SU-DHL-6 (cell line): ENCODE results near the gene THSD7B.

Experiments used
- H2AFZ ChIP-seq: fragments of 200-600 bp; sonication (generic); 2 replicates; pipeline ENCODE4 v1.6.1; 2014; ENCODE audit warnings: low read depth, mild to moderate bottlenecking, moderate library complexity, mixed read lengths, antibody characterized with exemption, low read length; ENCODE audit not compliant: severe bottlenecking
- H3F3A ChIP-seq: fragments of 200-600 bp; shearing (Covaris generic); 2 replicates; pipeline ENCODE4 v1.6.0; 2016; ENCODE audit warnings: antibody characterized with exemption, mild to moderate bottlenecking; ENCODE audit not compliant: insufficient read depth
- H3K27ac ChIP-seq: fragments of 200-600 bp; sonication (generic); 2 replicates; pipeline ENCODE4 v1.5.1; 2016; ENCODE audit warnings: low read depth, mild to moderate bottlenecking, low read length, moderate library complexity, mixed read lengths
- H3K27me3 ChIP-seq: fragments of 200-600 bp; sonication (generic), shearing (Covaris generic); 2 replicates; pipeline ENCODE4 v1.6.0; 2014; ENCODE audit warnings: mild to moderate bottlenecking, low read length
- H3K36me3 ChIP-seq: fragments of 200-600 bp; sonication (generic); 2 replicates; pipeline ENCODE4 v1.6.1; 2014; ENCODE audit warnings: mild to moderate bottlenecking, low read length, mixed read lengths
- H3K4me2 ChIP-seq: fragments of 300-600, 200-600 bp; shearing (Covaris generic), sonication (generic); 2 replicates; pipeline ENCODE4 v1.6.0; 2014; ENCODE audit warnings: low read length, low read depth, mild to moderate bottlenecking; ENCODE audit not compliant: poor library complexity, severe bottlenecking
- H3K4me3 ChIP-seq: fragments of 200-600 bp; sonication (generic); 2 replicates; pipeline ENCODE4 v1.5.1; 2014; ENCODE audit warnings: antibody characterized with exemption, low read length, mild to moderate bottlenecking, mixed read lengths; ENCODE audit not compliant: insufficient read depth, poor library complexity, severe bottlenecking
- H3K79me2 ChIP-seq: fragments of 200-600 bp; sonication (generic); 2 replicates; pipeline ENCODE4 v1.6.1; 2014; ENCODE audit warnings: mild to moderate bottlenecking, low read length, moderate library complexity; ENCODE audit not compliant: insufficient read depth
- H3K9ac ChIP-seq: fragments of 200-600 bp; sonication (generic); 2 replicates; pipeline ENCODE4 v1.7.0; 2014; ENCODE audit warnings: mild to moderate bottlenecking, low read length
- H3K9me2 ChIP-seq: fragments of 200-600 bp; sonication (generic); replicated peaks from 2 replicates; pipeline ENCODE4 v1.6.1; 2014; ENCODE audit warnings: low read length; ENCODE audit not compliant: insufficient read depth
- H3K9me3 ChIP-seq: fragments of 200-600 bp; sonication (generic); 2 replicates; pipeline ENCODE4 v1.6.1; 2014; ENCODE audit warnings: low read length, mixed read lengths; ENCODE audit not compliant: insufficient read depth
- H4K20me1 ChIP-seq: fragments of 200-600 bp; sonication (generic); 2 replicates; pipeline ENCODE4 v1.6.1; 2014; ENCODE audit warnings: low read depth, mild to moderate bottlenecking, antibody characterized with exemption, low read length, moderate library complexity, mixed read lengths
- EZH2phosphoT487 ChIP-seq: fragments of 200-600 bp; sonication (generic), shearing (Covaris generic); conservative IDR thresholded peaks from 2 replicates; pipeline ENCODE4 v1.6.1; 2018; ENCODE audit warnings: mild to moderate bottlenecking, antibody characterized with exemption, low read length, moderate library complexity, mixed read lengths
- TF ChIP-seq, protein P1 (sequence below): fragments of 200-600 bp; sonication (generic); IDR thresholded peaks from one replicate; pipeline ENCODE4 v1.5.1; 2017; ENCODE audit warnings: antibody characterized with exemption, mild to moderate bottlenecking, low read length, moderate library complexity; ENCODE audit not compliant: insufficient read depth, poor library complexity, severe bottlenecking

THSD7B gene

DNA sequence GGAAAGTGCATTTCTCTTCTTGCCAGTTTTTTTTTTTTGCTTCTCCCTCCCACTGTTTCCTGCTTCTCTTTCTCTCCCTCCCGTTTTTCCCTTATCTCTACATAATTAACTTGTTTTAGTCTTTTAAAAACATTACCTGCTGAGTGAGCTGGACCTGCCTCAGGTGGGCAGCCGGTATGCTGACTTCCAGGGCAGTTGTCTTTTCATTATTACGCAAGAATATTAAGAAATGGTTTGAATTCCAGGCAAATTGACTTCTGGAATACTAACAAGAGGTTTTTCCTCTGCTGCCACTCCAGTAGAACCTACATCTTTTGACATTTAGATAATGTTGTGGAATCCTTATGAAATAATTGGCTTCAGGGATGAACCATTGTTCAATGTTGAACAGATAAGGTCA, 161.8 kb downstream of the THSD7B start:
- no peaks in the 10 kb centered on the region for H4K20me1 ChIP-seq
- H3K79me2 ChIP-seq, result no peaks in the 10 kb centered on the region
- no peak overlapping the region for H2AFZ ChIP-seq
- H3K36me3 ChIP-seq, result no peaks in the 10 kb centered on the region
- H3K27ac ChIP-seq, result no peak overlapping the region
- no peak overlapping the region for H3K4me3 ChIP-seq
- no peaks in the 10 kb centered on the region for H3K27me3 ChIP-seq
- TF ChIP-seq, protein P1, sequence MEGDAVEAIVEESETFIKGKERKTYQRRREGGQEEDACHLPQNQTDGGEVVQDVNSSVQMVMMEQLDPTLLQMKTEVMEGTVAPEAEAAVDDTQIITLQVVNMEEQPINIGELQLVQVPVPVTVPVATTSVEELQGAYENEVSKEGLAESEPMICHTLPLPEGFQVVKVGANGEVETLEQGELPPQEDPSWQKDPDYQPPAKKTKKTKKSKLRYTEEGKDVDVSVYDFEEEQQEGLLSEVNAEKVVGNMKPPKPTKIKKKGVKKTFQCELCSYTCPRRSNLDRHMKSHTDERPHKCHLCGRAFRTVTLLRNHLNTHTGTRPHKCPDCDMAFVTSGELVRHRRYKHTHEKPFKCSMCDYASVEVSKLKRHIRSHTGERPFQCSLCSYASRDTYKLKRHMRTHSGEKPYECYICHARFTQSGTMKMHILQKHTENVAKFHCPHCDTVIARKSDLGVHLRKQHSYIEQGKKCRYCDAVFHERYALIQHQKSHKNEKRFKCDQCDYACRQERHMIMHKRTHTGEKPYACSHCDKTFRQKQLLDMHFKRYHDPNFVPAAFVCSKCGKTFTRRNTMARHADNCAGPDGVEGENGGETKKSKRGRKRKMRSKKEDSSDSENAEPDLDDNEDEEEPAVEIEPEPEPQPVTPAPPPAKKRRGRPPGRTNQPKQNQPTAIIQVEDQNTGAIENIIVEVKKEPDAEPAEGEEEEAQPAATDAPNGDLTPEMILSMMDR, result no peak
- no peak for TF ChIP-seq EZH2phosphoT487
- H3F3A ChIP-seq, result no peaks in the 10 kb centered on the region
- no peaks in the 10 kb centered on the region for H3K9me3 ChIP-seq
- no peak overlapping the region for H3K4me2 ChIP-seq
- H3K9ac ChIP-seq, result no peak overlapping the region
- H3K9me2 ChIP-seq, result no peaks in the 10 kb centered on the region

DNA sequence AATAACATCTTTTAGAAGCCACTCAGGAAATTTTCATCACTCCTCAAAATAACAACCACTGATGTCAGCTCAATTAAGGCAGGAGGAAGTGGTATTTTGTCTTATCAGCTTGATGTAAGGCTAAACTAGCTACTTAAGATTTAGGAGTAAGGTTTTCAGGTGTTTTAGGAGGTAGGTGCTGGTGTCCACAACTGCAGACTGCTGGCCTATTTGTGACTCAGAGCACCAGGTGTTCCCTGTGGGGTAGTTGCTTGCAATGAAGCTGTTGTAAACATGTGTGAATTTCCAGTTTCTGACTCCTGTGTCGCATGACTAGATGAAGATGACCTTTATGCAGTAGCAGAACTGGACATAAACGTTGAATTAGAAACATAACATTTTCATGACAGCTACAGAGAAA, 164.2 kb downstream of the THSD7B start:
- TF ChIP-seq, protein P1, result no peak
- H3K9me2 ChIP-seq, result no peaks in the 10 kb centered on the region
- H3K27me3 ChIP-seq, result no peaks in the 10 kb centered on the region
- H2AFZ ChIP-seq, result no peak overlapping the region
- H3K4me2 ChIP-seq, result no peak overlapping the region
- no peaks in the 10 kb centered on the region; the same call in 1 of the 2 replicates for H4K20me1 ChIP-seq
- no peak overlapping the region for H3K9ac ChIP-seq
- H3K79me2 ChIP-seq, result no peaks in the 10 kb centered on the region
- no peaks in the 10 kb centered on the region for H3F3A ChIP-seq
- no peak overlapping the region for H3K27ac ChIP-seq
- H3K36me3 ChIP-seq, result no peaks in the 10 kb centered on the region
- H3K9me3 ChIP-seq, result no peaks in the 10 kb centered on the region
- H3K4me3 ChIP-seq, result no peak overlapping the region

DNA sequence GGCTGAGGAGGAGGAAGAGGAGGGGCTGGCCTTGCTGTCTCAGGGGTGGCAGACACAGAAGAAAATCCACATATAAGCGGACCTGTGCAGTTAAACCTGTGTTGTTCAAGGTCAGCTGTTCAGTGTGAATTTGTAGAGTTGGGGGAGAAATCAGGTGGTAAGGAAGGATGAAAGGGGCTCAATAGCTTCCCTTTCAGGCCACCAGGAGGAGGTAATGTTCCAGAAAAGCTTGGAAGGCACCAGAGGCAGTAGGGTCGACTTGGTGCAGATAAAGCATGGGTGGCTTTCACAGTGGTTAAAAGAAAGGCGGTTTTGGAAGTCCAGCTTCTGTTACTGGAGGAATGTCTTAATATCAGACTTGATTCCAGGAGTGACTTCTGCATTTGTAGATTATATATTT, 167.4 kb downstream of the THSD7B start:
- no peaks in the 10 kb centered on the region for H3K27me3 ChIP-seq
- no peak overlapping the region for H3K4me2 ChIP-seq
- H3K79me2 ChIP-seq, result no peaks in the 10 kb centered on the region
- H4K20me1 ChIP-seq, result no peaks in the 10 kb centered on the region; the same call in 1 of the 2 replicates
- TF ChIP-seq, protein P1, result no peak
- no peak for TF ChIP-seq EZH2phosphoT487
- no peak overlapping the region for H3K27ac ChIP-seq
- no peak overlapping the region for H3K4me3 ChIP-seq
- H3K9ac ChIP-seq, result no peak overlapping the region
- H3K9me3 ChIP-seq, result no peaks in the 10 kb centered on the region
- H3K36me3 ChIP-seq, result no peaks in the 10 kb centered on the region
- H3F3A ChIP-seq, result no peaks in the 10 kb centered on the region
- no peaks in the 10 kb centered on the region for H3K9me2 ChIP-seq
- no peak overlapping the region for H2AFZ ChIP-seq
